ENCODE results near the gene PHOSPHO1. TPM values are rescaled to one million over a fixed set of nuclear protein-coding genes. Genes with fewer than 3 reads are reported as not detected.
"Not testable (repeated sequence)": the region's sequence is repeated elsewhere in the genome, so short reads cannot be mapped to it uniquely, and the experiment has no call there.

The PHOSPHO1 gene, protein sequence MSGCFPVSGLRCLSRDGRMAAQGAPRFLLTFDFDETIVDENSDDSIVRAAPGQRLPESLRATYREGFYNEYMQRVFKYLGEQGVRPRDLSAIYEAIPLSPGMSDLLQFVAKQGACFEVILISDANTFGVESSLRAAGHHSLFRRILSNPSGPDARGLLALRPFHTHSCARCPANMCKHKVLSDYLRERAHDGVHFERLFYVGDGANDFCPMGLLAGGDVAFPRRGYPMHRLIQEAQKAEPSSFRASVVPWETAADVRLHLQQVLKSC
- polyA plus RNA-seq (2014; cell fraction: cytosol; rRNA removed) = not detected in 2 replicates
- polyA plus RNA-seq (2014; cell fraction: nucleus; rRNA removed) = 0.17 TPM in 1 of 2 replicates, not detected in the other

GRCh38 chr17:49230636-49231562, at the start of gene PHOSPHO1:
TSS of gene PHOSPHO1 (minus strand) at chr17:49230787. CDS start at chr17:49226691, 4,096 bp downstream.
- DNase-seq (ENCODE audit: low spot score) = peak; percentile 85

DNA sequence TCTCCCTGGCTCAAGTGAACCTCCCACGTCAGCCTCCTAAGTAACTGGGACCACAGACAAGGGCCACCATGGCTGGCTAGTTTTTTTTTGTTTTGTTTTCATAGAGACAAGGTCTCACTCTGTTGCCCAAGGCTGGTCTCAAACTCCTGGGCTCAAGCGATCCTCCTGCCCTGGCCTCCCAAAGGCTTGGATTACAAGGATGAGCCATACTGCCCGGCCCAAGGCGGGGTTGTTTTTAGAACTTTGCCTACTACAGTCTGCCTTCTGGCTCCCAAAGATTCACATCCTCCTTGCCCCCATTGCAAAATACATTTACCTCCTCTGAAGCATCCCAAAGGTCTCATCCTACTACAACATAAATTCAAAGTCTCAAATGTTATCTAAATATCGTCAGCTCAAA, 49.5 kb upstream of the PHOSPHO1 start:
- no peak for DNase-seq (ENCODE audit: low spot score)

DNA sequence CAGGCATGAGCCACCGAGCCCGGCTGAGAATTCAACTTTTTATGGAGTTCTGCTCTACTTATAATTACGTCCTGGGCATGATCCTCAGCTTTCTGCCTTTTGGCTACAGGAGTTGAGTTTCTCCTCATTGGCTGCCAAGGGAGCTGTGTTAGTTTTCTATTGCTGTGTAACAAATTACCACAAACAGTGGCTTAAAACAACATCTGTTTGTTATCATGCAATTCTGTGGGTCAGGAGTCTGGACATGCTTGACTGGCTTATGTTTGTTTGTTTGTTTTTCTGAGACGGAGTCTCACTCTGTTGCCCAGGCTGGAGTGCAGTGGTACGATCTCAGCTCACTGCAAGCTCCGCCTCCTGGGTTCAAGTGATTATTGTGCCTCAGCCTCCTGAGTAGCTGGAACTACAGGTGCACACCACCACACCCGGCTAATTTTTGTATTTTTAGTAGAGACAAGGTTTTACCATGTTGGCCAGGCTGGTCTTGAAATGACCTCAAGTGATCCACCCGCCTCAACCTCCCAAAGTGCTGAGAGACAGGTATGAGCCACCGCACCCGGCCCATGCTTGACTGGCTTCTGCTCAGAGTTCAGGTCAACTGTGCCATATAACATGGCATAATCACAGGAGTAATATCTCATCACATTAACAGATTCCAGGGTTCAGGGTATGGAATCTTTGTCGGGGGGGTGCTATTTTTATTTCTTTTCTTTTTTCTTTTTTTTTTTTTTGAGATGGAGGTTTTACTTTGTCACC, 48.9 kb upstream of the PHOSPHO1 start:
- not testable (repeated sequence) for DNase-seq (ENCODE audit: low spot score)

GRCh38 chr17:49278076-49278475, 47.5 kb upstream of the PHOSPHO1 start:
- no peak for DNase-seq (ENCODE audit: low spot score)

DNA sequence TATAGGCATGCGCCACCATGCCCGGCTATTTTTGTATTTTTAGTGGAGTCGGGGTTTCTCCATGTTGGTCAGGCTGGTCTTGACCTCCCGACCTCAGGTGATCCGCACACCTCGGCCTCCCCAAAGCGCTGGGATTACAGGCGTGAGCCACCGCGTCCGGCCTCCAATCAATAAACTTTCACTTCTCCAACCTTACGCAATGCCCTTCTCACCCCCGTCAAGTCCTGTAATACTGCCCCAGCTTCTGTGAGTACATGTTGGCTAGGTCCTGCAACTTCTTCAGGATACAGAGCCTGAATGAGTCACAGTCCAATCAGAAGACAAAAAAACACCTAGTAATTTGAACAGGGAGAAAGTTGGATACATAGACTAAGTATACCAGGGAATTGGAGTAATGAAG, 47.1 kb upstream of the PHOSPHO1 start:
- no peak for DNase-seq (ENCODE audit: low spot score)

DNA sequence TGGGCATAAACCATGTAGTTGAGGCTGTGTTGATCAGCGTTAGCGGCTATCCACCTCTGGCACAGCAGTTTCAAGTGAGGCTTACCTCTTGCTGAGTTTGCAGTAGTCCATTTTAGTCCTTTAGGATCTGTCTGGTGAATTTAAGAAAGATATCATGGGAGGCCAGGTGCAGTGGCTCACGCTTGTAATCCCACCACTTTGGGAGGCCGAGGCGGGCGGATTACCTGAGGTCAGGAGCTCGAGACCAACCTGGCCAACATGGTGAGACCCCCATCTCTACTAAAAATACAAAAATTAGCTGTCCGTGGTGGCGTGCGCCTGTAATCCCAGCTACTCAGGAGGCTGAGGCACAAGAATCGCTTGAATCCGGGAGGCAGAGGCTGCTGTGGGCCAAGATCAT, 45.4 kb upstream of the PHOSPHO1 start:
- not testable (repeated sequence) for DNase-seq (ENCODE audit: low spot score)

DNA sequence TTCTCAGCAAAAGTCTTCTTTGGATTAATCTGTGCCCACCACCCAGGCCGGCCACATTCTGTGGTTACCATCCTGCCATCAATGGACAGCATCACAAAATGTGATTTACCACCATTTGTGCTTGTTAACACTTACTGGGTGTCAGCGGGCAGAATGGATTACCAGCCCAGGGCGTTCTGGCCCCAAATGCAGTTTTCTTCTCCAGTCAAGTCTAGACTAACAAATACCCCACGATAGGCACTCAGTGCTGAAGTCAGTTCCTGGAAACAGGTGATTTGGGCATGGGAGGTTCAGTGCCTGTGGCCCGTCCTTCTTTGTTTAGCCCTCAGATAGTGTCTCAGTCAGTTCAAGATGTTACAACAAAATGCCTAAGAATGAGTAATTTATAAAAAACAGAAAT, 38.8 kb upstream of the PHOSPHO1 start:
- DNase-seq (ENCODE audit: low spot score) = no peak

GRCh38 chr17:49267912-49268311, 37.3 kb upstream of the PHOSPHO1 start:
- DNase-seq (ENCODE audit: low spot score) = no peak

DNA sequence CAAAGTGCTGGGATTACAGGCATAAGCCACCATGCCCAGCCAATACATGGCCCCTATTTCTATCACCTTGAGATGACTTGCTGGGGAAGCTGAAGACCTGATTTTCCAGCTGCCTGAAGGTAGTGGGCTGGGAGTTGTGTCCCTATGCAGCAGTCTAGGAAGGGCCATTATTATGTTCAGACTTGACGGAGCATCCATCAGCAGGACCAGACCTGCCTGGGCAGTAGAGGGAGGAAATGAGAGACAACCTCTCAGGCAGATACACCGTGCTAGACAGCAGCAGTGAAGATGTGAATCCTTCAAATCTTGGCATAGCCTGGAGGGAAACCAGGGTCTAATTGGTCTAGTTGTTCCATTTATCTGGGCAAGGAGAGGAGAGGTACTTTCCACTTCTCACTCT, 35.6 kb upstream of the PHOSPHO1 start:
- no peak for DNase-seq (ENCODE audit: low spot score)

DNA sequence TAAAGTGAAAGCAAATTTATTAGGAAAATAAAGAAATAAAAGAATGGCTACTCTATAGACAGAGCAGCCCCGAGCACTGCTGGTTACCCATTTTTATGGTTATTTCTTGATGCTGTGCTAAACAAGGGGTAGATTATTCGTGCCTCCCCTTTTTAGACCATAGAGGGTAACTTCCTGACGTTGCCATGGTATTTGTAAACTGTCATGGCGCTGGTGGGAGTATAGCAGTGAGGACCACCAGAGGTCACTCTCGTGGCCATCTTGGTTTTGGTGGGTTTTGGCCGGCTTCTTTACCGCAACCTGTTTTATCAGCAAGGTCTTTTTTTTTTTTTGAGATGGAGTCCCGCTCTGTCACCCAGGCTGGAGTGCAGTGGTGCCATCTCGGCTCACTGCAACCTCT, 31.0 kb upstream of the PHOSPHO1 start:
- DNase-seq (ENCODE audit: low spot score) = not testable (repeated sequence)

DNA sequence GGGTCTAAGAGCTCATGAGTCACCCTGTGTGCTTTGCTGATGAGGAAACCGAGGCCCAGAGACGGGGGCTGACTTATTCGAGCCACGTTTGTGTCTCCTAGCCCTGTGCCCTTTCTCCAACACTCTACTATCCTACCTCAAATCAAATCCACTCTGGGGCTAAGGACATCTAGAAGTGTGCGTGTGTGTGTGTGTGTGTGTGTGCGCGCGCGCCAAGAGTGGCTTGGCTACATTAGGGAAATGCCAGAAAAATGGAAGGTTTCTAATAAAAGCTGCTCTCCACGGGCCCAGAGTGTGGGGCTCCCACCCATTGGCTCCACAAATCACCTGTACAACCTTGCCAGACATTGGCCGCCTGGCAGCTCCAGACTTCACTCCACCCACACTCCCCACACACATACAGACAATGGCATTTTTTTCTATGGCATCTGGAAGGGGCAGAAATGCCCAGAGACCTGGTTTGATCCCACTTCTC, 30.3 kb upstream of the PHOSPHO1 start:
- DNase-seq (ENCODE audit: low spot score) = no peak

DNA sequence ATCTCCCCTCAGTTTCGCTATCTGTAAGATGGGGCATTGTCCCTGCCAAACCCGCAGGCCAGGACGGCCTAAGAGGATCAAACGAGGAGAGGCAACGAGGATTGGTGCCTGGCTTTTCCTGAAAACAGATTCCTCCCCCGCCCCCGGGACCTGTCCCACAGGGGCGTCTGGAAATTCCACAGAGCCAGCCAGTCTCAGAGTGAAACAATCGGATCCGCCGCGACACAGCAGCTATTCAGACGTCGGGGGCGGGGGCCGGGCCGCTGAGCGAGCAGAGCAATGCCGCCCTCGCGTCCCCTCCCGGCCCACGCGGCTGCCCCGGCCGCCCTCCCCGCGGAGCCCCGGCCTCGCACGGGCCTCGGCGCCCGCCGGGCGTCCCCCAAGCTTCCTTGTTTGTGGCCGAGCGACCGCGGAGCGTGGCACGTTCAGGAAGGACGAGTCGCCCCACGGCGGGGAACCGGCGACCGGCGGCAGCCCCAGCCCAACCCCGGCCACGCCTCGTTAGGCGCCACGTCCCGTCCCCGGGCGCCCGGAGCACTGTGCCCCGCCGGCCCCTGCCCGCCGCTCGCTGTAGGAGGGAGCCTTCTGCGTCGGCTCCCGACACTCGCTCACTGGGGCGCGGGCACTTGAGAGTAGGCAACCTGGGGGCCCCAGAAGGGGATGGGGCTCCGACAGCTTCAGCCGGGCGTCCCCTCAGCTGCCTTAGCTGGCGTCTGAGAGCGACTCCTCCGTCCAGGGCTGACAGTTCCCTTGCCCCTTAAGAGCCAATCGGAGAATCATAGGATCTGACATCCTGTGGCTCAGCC, 29.6 kb upstream of the PHOSPHO1 start:
- no peak for DNase-seq (ENCODE audit: low spot score)

- no peak for DNase-seq (ENCODE audit: low spot score)
These were observed 29.1 kb upstream of the PHOSPHO1 start for GRCh38 chr17:49259663-49260010.

- no peak for DNase-seq (ENCODE audit: low spot score)
These were observed 27.8 kb upstream of the PHOSPHO1 start for GRCh38 chr17:49258394-49258793.

GRCh38 chr17:49255125-49255524, 24.5 kb upstream of the PHOSPHO1 start:
- DNase-seq (ENCODE audit: low spot score) = no peak

DNA sequence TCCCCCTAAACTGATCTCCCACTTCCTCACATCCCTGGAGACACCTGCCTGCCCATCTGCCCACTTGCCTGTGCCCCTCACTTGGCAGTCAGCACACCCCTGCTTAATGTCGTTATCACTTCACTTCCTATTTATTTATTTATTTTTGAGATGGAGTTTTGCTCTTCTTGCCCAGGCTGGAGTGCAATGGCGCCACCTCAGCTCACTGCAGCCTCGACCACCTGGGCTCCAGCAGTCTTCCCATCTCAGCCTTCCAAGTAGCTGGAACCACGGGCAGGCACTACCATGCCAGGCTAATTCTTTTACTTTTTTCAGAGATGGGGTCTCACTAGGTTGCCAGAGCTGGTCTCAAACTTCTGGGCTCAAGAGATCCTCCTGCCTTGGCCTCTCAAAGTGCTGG, 23.5 kb upstream of the PHOSPHO1 start:
- no peak for DNase-seq (ENCODE audit: low spot score)

- DNase-seq (ENCODE audit: low spot score) = no peak
These were observed 21.6 kb upstream of the PHOSPHO1 start for GRCh38 chr17:49252148-49252695.

GRCh38 chr17:49249890-49250522, 19.4 kb upstream of the PHOSPHO1 start:
- DNase-seq (ENCODE audit: low spot score) = no peak

DNA sequence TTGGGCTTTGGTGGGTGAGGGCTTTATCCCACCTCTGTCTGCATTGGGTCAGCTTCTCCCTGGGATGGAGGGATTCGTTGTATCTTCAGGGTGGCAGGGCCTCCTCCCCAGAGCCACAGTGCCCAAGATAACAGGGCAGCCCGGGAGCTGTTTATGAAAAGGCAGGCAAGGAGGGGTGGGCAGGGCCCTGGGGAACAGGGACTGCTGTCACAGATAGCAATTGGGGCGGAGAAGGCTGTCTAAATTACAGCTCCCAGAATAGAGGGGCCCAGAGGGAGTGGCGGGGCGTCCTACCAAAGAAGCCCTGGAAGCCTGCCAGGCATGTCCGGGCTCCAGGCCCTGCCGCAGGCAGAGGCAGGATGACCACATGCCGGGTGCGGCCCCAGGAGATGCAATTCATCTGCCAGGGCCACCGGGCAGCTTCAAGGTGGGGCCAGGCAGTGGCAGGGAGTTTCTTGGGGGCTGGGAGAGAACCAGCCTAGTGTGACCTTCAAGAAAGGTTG, 18.8 kb upstream of the PHOSPHO1 start:
- DNase-seq (ENCODE audit: low spot score) = no peak

DNA sequence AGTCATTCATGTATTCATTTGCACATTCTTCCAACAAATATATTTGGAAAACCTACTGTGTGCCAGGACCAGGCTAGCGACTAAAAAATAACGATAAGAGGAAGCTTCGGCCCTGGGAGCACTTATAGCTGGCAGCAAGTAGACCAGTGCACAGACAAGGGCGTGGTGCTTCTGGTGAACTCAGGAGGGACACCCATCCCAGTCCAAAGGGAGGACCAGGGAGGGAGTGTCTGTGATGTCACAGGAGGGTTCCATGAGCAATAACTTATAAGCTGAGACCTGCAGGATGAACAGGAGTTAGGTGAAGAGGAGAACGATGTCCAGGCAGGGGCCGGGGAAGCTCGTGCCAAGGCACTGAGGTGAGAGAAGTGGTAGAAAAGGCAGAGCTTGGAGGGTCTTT, 17.4 kb upstream of the PHOSPHO1 start:
- no peak for DNase-seq (ENCODE audit: low spot score)
